HG03521 (cell line): ENCODE data around the gene PPP1R9A.

ENCODE experiments used
- ATAC-seq: cut with Tn5 transposase; IDR thresholded peaks from one replicate; pipeline ENCODE4 v1.9.1; 2021; ENCODE audit warnings: mild to moderate bottlenecking, moderate library complexity; ENCODE audit not compliant: unreplicated experiment

Gene PPP1R9A

GRCh38 chr7:94907026-94907810 lies at the start of gene PPP1R9A:
Gene PPP1R9A, plus strand, starts transcription at chr7:94907594. Its CDS starts 2,520 bp downstream, at chr7:94910114.
- ATAC-seq: peak; percentile 21

- no peak for ATAC-seq
These were observed 36.3 kb upstream of the PPP1R9A start for GRCh38 chr7:94871132-94871531.

GRCh38 chr7:94873239-94873638 lies 34.2 kb upstream of the PPP1R9A start:
- no peak for ATAC-seq

- no peak for ATAC-seq
These were observed 33.2 kb upstream of the PPP1R9A start for GRCh38 chr7:94874036-94874785.

GRCh38 chr7:94875201-94875600 lies 32.2 kb upstream of the PPP1R9A start:
- ATAC-seq: no peak

GRCh38 chr7:94877731-94878670 lies 29.4 kb upstream of the PPP1R9A start:
- ATAC-seq: no peak

- no peak for ATAC-seq
These were observed 24.5 kb upstream of the PPP1R9A start for GRCh38 chr7:94882891-94883290.

GRCh38 chr7:94883616-94884015 lies 23.8 kb upstream of the PPP1R9A start:
- no peak for ATAC-seq

GRCh38 chr7:94888551-94888950 lies 18.8 kb upstream of the PPP1R9A start:
- ATAC-seq: no peak

- no peak for ATAC-seq
These were observed 18.3 kb upstream of the PPP1R9A start for GRCh38 chr7:94888995-94889523.

- no peak for ATAC-seq
These were observed 17.2 kb upstream of the PPP1R9A start for GRCh38 chr7:94890216-94890615.

- no peak for ATAC-seq
These were observed 13.7 kb upstream of the PPP1R9A start for GRCh38 chr7:94893661-94894060.

- ATAC-seq: no peak
These were observed 9.9 kb upstream of the PPP1R9A start for GRCh38 chr7:94897541-94897940.

GRCh38 chr7:94898340-94898739 lies 9.1 kb upstream of the PPP1R9A start:
- ATAC-seq: no peak

GRCh38 chr7:94901981-94902380 lies 5.4 kb upstream of the PPP1R9A start:
- ATAC-seq: no peak

- ATAC-seq: no peak
These were observed 3.4 kb upstream of the PPP1R9A start for GRCh38 chr7:94903971-94904370.

GRCh38 chr7:94904982-94905381 lies 2.4 kb upstream of the PPP1R9A start:
- no peak for ATAC-seq

GRCh38 chr7:94906065-94906851 lies 1.1 kb upstream of the PPP1R9A start:
- no peak for ATAC-seq

- ATAC-seq: peak; percentile 47
These were observed 473 bp downstream of the PPP1R9A start for GRCh38 chr7:94907811-94908322.
